ENCODE results near the gene NABP1.
A peak's percentile ranks its signal among the peaks of the same experiment; 100 is the strongest.
"Not testable (repeated sequence)": the region's sequence is repeated elsewhere in the genome, so short reads cannot be mapped to it uniquely, and the experiment has no call there.

NABP1 gene

GRCh38 chr2:191677646-191678436 lies at the start of gene NABP1:
NABP1 (plus strand) TSS chr2:191678136; CDS start chr2:191678615, 479 bp downstream.
- DNase-seq, result peak; percentile 98

GRCh38 chr2:191629001-191629453 lies 48.9 kb upstream of the NABP1 start:
- no peak for DNase-seq

GRCh38 chr2:191629976-191630712 lies 47.8 kb upstream of the NABP1 start:
- DNase-seq, result no peak

- DNase-seq, result no peak
These were observed 46.2 kb upstream of the NABP1 start for GRCh38 chr2:191631754-191632153.

GRCh38 chr2:191632426-191632825 lies 45.5 kb upstream of the NABP1 start:
- DNase-seq, result no peak

GRCh38 chr2:191634791-191635190 lies 43.1 kb upstream of the NABP1 start:
- no peak for DNase-seq

GRCh38 chr2:191635333-191636234 lies 42.4 kb upstream of the NABP1 start:
- DNase-seq, result no peak

GRCh38 chr2:191636235-191636543 lies 41.7 kb upstream of the NABP1 start:
- DNase-seq, result no peak

GRCh38 chr2:191636586-191636985 lies 41.4 kb upstream of the NABP1 start:
- DNase-seq, result no peak

GRCh38 chr2:191637182-191638078 lies 40.5 kb upstream of the NABP1 start:
- DNase-seq, result no peak

GRCh38 chr2:191638079-191638801 lies 39.7 kb upstream of the NABP1 start:
- DNase-seq, result no peak

GRCh38 chr2:191638802-191639172 lies 39.1 kb upstream of the NABP1 start:
- no peak for DNase-seq

GRCh38 chr2:191641609-191642008 lies 36.3 kb upstream of the NABP1 start:
- DNase-seq, result no peak

GRCh38 chr2:191642541-191642940 lies 35.4 kb upstream of the NABP1 start:
- DNase-seq, result no peak

- no peak for DNase-seq
These were observed 34.5 kb upstream of the NABP1 start for GRCh38 chr2:191643429-191643828.

GRCh38 chr2:191644613-191645012 lies 33.3 kb upstream of the NABP1 start:
- DNase-seq, result not testable (repeated sequence)

- no peak for DNase-seq
These were observed 32.9 kb upstream of the NABP1 start for GRCh38 chr2:191645032-191645431.

GRCh38 chr2:191645434-191646162 lies 32.3 kb upstream of the NABP1 start:
- DNase-seq, result no peak

GRCh38 chr2:191646163-191646902 lies 31.6 kb upstream of the NABP1 start:
- no peak for DNase-seq

- DNase-seq, result no peak
These were observed 28.4 kb upstream of the NABP1 start for GRCh38 chr2:191649519-191649918.

All from NCI-H2227 treated with DMSO at 0.1 percent for 48 hours (cell line).